CD4-positive, CD25-positive, alpha-beta regulatory T cell (primary cell): ENCODE measurements around the gene ZNF497. TPM values are rescaled to one million over a fixed set of nuclear protein-coding genes. Genes with fewer than 3 reads are reported as not detected.

Source experiments
- ATAC-seq, 2 donors: fragments of 150-1000 bp; cut with Tn5 transposase; one replicate each; pipeline ENCODE4 v1.10.0; 2021; ENCODE audit warnings: low read depth in 2 of 2, moderate number of reproducible peaks in 2 of 2, moderate library complexity in 1 of 2
- DNase-seq, 3 donors: peaks; one replicate each; pipeline versions ENCODE4 v3.0.0 to v3.0.0-alpha.2; 2012 to 2022; ENCODE audit warnings: mixed read lengths in 1 of 3
- H3K27ac ChIP-seq: one replicate; pipeline ENCODE4 v1.7.0; 2013; ENCODE audit warnings: mild to moderate bottlenecking, low read length; ENCODE audit not compliant: insufficient read depth, poor library complexity, severe bottlenecking
- H3K27me3 ChIP-seq: one replicate; pipeline ENCODE4 v1.7.0; 2013; ENCODE audit warnings: low read length; ENCODE audit not compliant: control insufficient read depth, insufficient read depth
- H3K36me3 ChIP-seq: one replicate; pipeline ENCODE4 v1.7.0; 2013; ENCODE audit warnings: mild to moderate bottlenecking, low read length, moderate library complexity; ENCODE audit not compliant: control insufficient read depth, insufficient read depth
- H3K4me1 ChIP-seq: 2 replicates; pipeline ENCODE4 v1.7.0; 2013; ENCODE audit warnings: mild to moderate bottlenecking, low read length; ENCODE audit not compliant: insufficient read depth, control insufficient read depth, poor library complexity, severe bottlenecking
- H3K4me3 ChIP-seq: one replicate; pipeline ENCODE4 v1.7.0; 2013; ENCODE audit warnings: low read depth, mild to moderate bottlenecking, low read length, moderate library complexity
- H3K9me3 ChIP-seq, 2 experiments: 1 replicate in 1 of 2; 2 replicates in 1 of 2; pipeline ENCODE4 v1.7.0; 2013; ENCODE audit warnings: low read length in 2 of 2, mild to moderate bottlenecking in 1 of 2, moderate library complexity in 1 of 2; ENCODE audit not compliant: control insufficient read depth in 2 of 2
- H3K27ac Mint-ChIP-seq, 3 donors: one replicate each; pipeline ENCODE4 v1.8.0; 2020 to 2022; ENCODE audit warnings: mild to moderate bottlenecking in 3 of 3, mixed read lengths in 3 of 3, moderate library complexity in 2 of 3
- H3K27me3 Mint-ChIP-seq: one replicate; pipeline ENCODE4 v1.8.0; 2022; ENCODE audit warnings: mild to moderate bottlenecking, mixed read lengths
- H3K36me3 Mint-ChIP-seq: one replicate; pipeline ENCODE4 v1.8.0; 2020; ENCODE audit warnings: mixed read lengths
- H3K4me1 Mint-ChIP-seq, 4 donors: one replicate each; pipeline ENCODE4 v1.8.0; 2020 to 2022; ENCODE audit warnings: mixed read lengths in 4 of 4, mild to moderate bottlenecking in 1 of 4
- H3K4me3 Mint-ChIP-seq, 4 donors: one replicate each; pipeline ENCODE4 v1.8.0; 2020 to 2022; ENCODE audit warnings: mild to moderate bottlenecking in 4 of 4, mixed read lengths in 4 of 4, moderate library complexity in 3 of 4
- H3K9me3 Mint-ChIP-seq, 7 donors: one replicate each; pipeline ENCODE4 v1.8.0; 2020 to 2022; ENCODE audit warnings: mixed read lengths in 7 of 7, mild to moderate bottlenecking in 3 of 7, moderate library complexity in 2 of 7
- polyA plus RNA-seq, 4 donors: library from polyadenylated mRNA; unstranded; fragments of 300-500 nt; fragmentation: Illumina TruSeq; gene quantifications; one replicate each; pipeline ENCODE4 v1.2.3, GENCODE V29; 2021
- total RNA-seq: library from RNA; stranded (reverse); gene quantifications from one replicate; pipeline ENCODE4 v1.2.3, GENCODE V29; 2022

The ZNF497 gene
- total and polyA plus RNA-seq, 5 donors from 2014 or later, result 0.27 to 0.79 (median 0.38) TPM

DNA sequence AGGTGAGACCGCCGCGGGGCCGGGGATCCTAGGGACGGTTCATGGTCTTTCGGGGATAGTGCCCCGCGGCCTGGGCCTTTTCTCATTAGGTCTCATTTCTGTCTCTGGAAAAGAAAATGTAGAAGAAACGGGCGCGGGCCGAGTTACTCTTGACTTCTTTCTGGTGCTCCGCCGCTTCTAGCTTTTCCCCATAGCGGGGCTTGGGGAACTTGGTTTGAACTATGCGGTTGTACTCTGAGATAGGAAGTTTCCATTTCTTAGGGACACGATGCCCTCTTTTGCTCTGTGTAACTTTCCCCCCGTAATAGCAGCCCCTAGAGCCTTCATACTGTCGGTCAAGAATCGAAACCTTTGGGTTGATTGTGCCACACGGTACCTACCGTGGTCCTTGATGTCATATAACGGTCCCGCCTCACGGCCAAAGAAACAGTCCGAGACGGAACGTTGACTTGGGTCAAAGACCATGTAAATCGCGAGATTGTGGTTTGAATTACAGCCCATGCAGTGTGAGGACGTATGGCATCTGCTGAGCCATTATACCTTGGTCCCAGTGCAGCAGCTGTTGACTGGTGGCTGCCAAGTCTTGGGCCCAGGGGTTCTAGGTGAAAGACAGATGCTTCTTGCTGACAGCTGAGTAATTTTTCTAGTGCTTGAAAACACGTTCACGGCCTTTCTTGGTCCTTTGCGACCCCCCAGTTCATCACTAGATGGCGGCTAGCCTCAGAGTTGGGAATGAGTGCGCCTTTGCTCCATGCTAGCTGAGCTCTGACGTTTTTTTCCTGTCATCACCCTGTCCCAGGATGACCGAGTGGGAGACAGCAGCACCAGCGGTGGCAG, 25.0 kb upstream of the ZNF497 start:
- H3K27ac Mint-ChIP-seq, result peak overlapping the region; percentile 94 to 99 (median 98)
- H3K27ac ChIP-seq, result peak overlapping the region; percentile 96
- peaks cover 13 to 54% (median 30%) of the 10 kb centered on the region in 4 donors for H3K4me1 Mint-ChIP-seq
- H3K4me3 Mint-ChIP-seq, result peak overlapping the region; percentile 95 to 97 (median 96)
- H3K4me1 ChIP-seq, result peaks cover 32% of the 10 kb centered on the region
- H3K27me3 Mint-ChIP-seq, result no peaks in the 10 kb centered on the region
- H3K4me3 ChIP-seq, result peak overlapping the region; percentile 89
- no peaks in the 10 kb centered on the region for H3K27me3 ChIP-seq
- ATAC-seq, result no peak
- H3K9me3 Mint-ChIP-seq, result peaks cover 0 to 1% (median 0%) of the 10 kb centered on the region in 7 donors
- peaks cover 12% of the 10 kb centered on the region for H3K36me3 Mint-ChIP-seq
- DNase-seq, result no peak
- H3K36me3 ChIP-seq, result peaks cover 19% of the 10 kb centered on the region
- no peaks in the 10 kb centered on the region for H3K9me3 ChIP-seq

DNA sequence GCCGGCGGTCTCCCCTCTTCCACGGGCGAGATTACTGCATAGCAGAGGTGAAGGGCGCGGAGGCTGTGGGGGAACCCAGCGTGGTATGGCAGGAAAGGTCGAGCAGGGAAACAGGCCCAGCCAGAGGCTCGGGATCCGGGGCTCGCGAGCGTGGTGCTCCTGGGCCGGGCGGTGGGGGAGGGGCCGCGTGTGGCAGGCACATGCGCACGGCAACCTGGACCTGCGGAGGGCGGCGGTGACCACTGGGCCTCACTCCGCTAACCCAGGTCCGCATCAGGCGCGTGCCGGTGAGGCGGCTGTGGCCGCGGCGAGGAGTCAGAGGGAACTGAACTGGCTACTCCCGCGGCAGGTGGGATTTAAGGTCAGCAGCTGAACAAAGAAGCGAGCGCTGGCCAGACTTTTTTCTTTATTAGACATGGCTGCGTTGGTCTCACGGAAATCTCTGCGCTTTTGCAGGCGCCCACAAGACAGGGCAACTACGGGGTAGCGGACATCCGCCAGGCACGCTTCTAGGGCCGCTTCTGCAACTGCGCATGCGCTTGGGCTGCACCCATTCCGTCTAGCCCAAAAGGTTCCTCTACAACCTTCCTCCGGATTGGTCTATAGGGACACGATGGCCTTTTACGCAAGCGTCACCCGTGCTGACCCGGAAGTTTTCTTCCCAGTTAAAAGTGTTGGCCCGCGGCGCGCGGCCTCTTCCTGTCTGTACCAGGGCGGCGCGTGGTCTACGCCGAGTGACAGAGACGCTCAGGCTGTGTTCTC, 24.2 kb upstream of the ZNF497 start, which contains the start of gene RPS5:
Gene RPS5, plus strand, starts transcription at position 694 of the 762 bp plus-strand sequence. CDS start 869 bp downstream, outside the sequence.
- no peaks in the 10 kb centered on the region for H3K27me3 ChIP-seq
- ATAC-seq (peak; percentile 92 to 95), DNase-seq (peak; percentile 94 to 99 (median 98))
- Mint-ChIP-seq H3K27me3 (no peaks in the 10 kb centered on the region), H3K27ac (peak within 1 kb of the TSS; percentile 94 to 99 (median 98)), H3K9me3 (peaks cover 0 to 1% (median 0%) of the 10 kb centered on the region in 7 donors), H3K4me3 (peak within 1 kb of the TSS; percentile 95 to 97 (median 96)), H3K4me1 (peaks cover 13 to 60% (median 31%) of the 10 kb centered on the region in 4 donors), H3K36me3 (peaks cover 12% of the 10 kb centered on the region)
- peak within 1 kb of the TSS; percentile 89 for H3K4me3 ChIP-seq
- H3K4me1 ChIP-seq, result peaks cover 38% of the 10 kb centered on the region
- peak within 1 kb of the TSS; percentile 96 for H3K27ac ChIP-seq
- H3K36me3 ChIP-seq, result peaks cover 13% of the 10 kb centered on the region
- H3K9me3 ChIP-seq, result no peaks in the 10 kb centered on the region

DNA sequence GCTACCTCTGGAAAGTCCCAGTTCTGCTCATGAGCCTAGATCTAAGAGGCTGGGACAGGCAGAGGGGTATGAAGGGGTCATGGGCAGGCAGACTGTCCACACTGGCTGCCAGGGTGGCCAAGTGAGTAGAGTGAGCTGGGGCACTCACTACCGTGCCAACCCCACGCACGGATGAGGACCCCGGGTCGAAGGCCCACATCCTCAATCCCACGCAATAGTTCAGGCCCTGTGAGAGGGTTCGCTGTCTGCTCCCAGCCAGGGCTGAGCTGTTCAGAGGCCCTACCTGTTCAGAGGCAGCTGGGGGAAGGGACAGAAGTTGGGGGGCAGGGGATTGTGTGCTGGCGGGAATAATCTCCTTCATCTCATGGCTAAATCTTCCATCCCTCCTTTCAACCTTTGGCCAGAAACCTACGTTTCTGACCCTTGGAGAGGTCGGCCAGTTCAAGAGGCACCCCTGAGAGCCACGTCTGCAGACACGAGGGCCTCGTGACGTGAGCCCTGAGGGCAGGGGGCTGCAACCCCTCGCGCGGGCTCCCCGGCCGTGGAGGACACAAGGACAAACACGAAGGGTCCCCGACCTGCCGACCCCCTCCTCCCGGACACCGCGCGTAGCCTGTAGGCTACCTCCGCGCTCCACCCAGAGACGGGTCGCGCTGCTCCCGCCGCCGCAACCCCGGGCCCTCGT, 23.5 kb upstream of the ZNF497 start:
- Histone ChIP-seq H3K4me3 (peak overlapping the region; percentile 32), H3K9me3 (no peaks in the 10 kb centered on the region), H3K36me3 (peaks cover 13% of the 10 kb centered on the region), H3K27ac (peak overlapping the region; percentile 96), H3K27me3 (no peaks in the 10 kb centered on the region), H3K4me1 (peaks cover 43% of the 10 kb centered on the region)
- ATAC-seq (no peak), DNase-seq (peak in 1 of 3 donors; percentile 42)
- Mint-ChIP-seq H3K4me3 (peak overlapping the region; percentile 95 to 97 (median 96)), H3K27me3 (no peaks in the 10 kb centered on the region), H3K36me3 (peaks cover 12% of the 10 kb centered on the region), H3K9me3 (peaks cover 0 to 1% (median 0%) of the 10 kb centered on the region in 7 donors), H3K4me1 (peaks cover 13 to 64% (median 34%) of the 10 kb centered on the region in 4 donors), H3K27ac (peak overlapping the region; percentile 94 to 99 (median 98))

DNA sequence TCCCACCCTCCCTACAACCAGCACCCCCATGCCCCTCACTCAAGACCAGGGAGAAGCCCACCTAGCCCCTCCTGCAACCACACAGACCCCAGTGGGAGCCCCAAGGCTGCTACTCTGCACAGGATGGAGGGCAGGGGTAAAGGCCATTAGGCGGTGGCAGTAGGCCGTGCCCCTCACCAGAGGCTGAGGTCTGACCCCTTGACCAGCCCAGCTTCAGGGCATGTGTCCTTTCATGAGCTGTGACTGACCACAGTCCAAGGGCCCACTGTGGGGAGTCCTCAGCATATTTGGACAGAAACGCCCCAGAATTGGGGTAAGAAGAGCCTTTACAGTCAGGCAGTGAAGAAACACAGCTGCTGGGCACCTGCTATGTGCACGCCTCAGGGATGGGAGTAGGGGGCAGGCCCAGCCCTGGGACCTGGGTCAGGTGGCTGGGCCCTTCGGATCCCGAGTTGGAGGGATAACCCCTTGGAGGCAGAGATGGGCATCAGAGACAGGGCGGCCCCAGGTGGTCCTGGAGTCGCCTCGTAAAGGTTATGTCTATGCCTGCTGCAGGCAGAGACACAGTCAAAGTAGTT, 22.9 kb upstream of the ZNF497 start:
- peak overlapping the region; percentile 95 to 97 (median 96) for H3K4me3 Mint-ChIP-seq
- peaks cover 0 to 1% (median 0%) of the 10 kb centered on the region in 7 donors for H3K9me3 Mint-ChIP-seq
- Histone ChIP-seq H3K36me3 (peaks cover 8% of the 10 kb centered on the region), H3K27ac (peak overlapping the region; percentile 96), H3K4me1 (peaks cover 46% of the 10 kb centered on the region), H3K27me3 (no peaks in the 10 kb centered on the region), H3K9me3 (no peaks in the 10 kb centered on the region), H3K4me3 (no peak overlapping the region)
- H3K36me3 Mint-ChIP-seq, result peaks cover 7% of the 10 kb centered on the region
- H3K27me3 Mint-ChIP-seq, result no peaks in the 10 kb centered on the region
- H3K27ac Mint-ChIP-seq, result peak overlapping the region; percentile 94 to 99 (median 98)
- peaks cover 13 to 59% (median 31%) of the 10 kb centered on the region in 4 donors for H3K4me1 Mint-ChIP-seq
- DNase-seq, result no peak
- no peak for ATAC-seq

DNA sequence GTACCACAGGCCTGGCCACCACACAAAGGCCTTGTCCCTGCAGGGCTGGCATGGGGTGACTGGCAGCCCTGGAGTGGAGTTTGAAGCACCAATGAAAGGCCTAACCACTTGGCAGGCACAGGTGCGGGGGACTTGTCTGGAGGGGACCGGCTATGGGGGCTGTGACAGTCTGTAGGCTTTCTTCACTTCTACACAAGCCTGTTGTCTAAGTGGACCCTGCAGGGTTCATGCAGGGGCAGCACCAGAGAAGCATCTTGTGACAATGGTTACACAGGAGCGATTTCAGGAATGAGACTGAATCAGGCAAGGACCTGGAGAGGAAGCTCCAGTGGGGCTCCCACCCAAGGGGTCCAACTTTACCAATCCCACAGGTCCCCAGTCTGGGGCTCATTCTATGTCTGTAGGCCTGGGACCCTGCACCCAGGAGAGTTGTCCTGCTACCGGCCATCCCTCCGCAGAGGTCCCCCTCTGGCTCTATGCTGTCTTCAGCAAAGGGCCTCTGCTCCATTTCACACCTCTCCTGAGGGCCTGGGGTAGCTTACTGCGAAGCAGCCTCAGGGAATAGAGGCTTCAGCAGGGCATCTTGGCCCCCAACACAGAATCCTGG, 20.5 kb upstream of the ZNF497 start:
- Histone ChIP-seq H3K27me3 (no peaks in the 10 kb centered on the region), H3K4me1 (peaks cover 44% of the 10 kb centered on the region), H3K36me3 (no peaks in the 10 kb centered on the region), H3K27ac (no peak overlapping the region), H3K4me3 (no peak overlapping the region), H3K9me3 (no peaks in the 10 kb centered on the region)
- ATAC-seq (no peak), DNase-seq (no peak)
- no peak overlapping the region for H3K27ac Mint-ChIP-seq
- H3K36me3 Mint-ChIP-seq, result no peaks in the 10 kb centered on the region
- H3K4me3 Mint-ChIP-seq, result peak overlapping the region in 2 of 4 donors; percentile 27 to 85
- H3K4me1 Mint-ChIP-seq, result peaks cover 10 to 57% (median 28%) of the 10 kb centered on the region in 4 donors
- no peaks in the 10 kb centered on the region for H3K27me3 Mint-ChIP-seq
- H3K9me3 Mint-ChIP-seq, result peaks cover 0 to 1% (median 0%) of the 10 kb centered on the region in 7 donors

DNA sequence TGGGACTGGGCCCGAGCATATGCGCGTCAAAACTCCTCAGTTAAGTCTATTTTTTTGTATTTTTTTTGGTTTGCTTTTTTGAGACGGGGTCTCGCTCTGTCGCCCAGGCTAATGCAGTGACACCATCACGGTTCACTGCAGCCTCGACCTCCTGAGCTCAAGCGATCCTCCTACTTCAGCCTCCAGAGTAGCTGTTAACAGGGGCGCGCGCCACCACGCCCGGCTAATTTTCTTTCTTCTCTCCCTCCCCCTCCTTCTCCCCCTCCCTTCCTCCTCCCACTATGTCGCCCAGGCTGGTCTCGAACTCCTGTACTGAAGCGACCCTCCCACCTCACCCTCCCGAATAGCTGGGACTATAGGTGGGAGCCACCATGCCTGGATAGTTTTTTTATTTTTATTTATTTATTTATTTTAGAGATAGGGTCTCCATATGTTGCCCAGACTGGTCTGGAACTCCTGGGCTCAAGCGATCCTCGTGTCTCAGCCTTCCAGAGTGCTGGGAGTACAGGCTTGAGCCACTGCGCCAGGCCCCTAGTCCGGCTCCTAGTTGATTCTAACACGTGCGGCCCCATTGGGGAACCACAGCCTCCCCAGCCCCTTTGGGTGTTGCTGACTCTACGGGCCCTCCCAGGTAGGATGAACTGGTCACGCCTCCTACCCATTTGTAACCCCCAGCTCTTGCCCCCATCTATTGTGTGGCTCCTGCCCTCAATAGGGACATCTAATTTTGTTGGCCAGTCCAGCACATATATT, 19.1 kb upstream of the ZNF497 start:
- Histone ChIP-seq H3K36me3 (no peaks in the 10 kb centered on the region), H3K4me3 (peak overlapping the region; percentile 70), H3K27me3 (no peaks in the 10 kb centered on the region), H3K27ac (peak overlapping the region; percentile 96), H3K9me3 (no peaks in the 10 kb centered on the region), H3K4me1 (peaks cover 34% of the 10 kb centered on the region)
- peaks cover 0 to 1% (median 0%) of the 10 kb centered on the region in 7 donors for H3K9me3 Mint-ChIP-seq
- no peaks in the 10 kb centered on the region for H3K36me3 Mint-ChIP-seq
- H3K4me3 Mint-ChIP-seq, result peak overlapping the region; percentile 93 to 99 (median 96)
- H3K27ac Mint-ChIP-seq, result peak overlapping the region; percentile 95 to 97 (median 97)
- H3K4me1 Mint-ChIP-seq, result peaks cover 4 to 43% (median 18%) of the 10 kb centered on the region in 4 donors
- no peaks in the 10 kb centered on the region for H3K27me3 Mint-ChIP-seq
- ATAC-seq (no peak), DNase-seq (no peak)
